ENCODE results near the gene RPS16.
"Not testable (repeated sequence)": the region's sequence is repeated elsewhere in the genome, so short reads cannot be mapped to it uniquely, and the experiment has no call there.

Gene RPS16

GRCh38 chr19:39435499-39436349, at the start of gene RPS16:
Gene RPS16, minus strand, starts transcription at chr19:39435949. Its CDS starts 54 bp downstream, at chr19:39435895.
- FAIRE-seq: no peak

DNA sequence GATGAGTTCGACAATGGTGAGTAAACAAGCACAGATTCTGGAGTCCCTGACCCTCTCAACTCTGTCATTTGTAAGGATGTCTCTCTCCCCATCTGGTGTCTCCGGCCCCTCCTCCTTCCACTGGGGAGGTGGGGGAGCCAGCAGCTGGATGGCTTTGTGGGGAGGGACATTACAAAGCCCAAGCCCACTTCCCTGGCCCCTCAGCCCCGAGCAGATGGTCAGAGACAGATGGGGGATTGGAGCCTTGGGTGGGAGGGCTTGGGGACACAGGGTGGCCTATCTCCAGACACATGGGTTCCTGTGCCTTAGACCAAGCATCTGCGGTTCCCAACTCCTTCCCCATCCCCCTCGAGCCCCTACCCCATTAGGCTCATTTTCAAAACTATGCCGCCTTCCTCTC, 47.4 kb upstream of the RPS16 start:
- FAIRE-seq (no peak), DNase-seq (ENCODE audit: insufficient read length, low spot score) (no peak)
- no peak for TF ChIP-seq CTCF (IDR thresholded peaks at IDR 0.05; ENCODE audit: insufficient read depth, missing control alignments)

More at GRCh38 chr19:39435499-39436349, at the start of gene RPS16:
- peak; percentile 81 for DNase-seq (ENCODE audit: insufficient read length, low spot score)
- no peak for TF ChIP-seq CTCF (IDR thresholded peaks at IDR 0.05; ENCODE audit: insufficient read depth, missing control alignments)

DNA sequence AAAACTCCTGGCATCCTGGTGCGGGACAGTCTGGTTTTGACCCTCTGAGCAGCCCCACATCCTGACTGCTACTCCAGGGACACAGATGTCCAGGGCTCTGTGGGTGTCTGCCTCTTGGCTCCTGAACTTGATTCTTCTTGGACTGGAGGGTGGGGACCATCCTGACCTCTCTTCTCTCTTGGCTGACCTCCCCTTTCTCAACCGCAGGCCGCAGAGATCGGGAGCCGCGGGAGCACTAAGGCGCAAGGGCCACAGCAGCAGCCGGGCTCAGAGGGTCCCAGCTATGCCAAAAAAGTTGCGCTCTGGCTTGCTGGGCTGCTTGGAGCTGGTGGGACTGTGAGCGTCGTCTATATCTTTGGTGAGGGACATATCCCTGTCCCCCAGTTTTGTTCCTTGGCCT, 45.9 kb upstream of the RPS16 start:
- FAIRE-seq (no peak), DNase-seq (ENCODE audit: insufficient read length, low spot score) (no peak)
- no peak for TF ChIP-seq CTCF (IDR thresholded peaks at IDR 0.05; ENCODE audit: insufficient read depth, missing control alignments)

GRCh38 chr19:39481229-39481545, 45.4 kb upstream of the RPS16 start:
- FAIRE-seq (no peak), DNase-seq (ENCODE audit: insufficient read length, low spot score) (no peak)
- TF ChIP-seq CTCF (IDR thresholded peaks at IDR 0.05; ENCODE audit: insufficient read depth, missing control alignments): no peak

DNA sequence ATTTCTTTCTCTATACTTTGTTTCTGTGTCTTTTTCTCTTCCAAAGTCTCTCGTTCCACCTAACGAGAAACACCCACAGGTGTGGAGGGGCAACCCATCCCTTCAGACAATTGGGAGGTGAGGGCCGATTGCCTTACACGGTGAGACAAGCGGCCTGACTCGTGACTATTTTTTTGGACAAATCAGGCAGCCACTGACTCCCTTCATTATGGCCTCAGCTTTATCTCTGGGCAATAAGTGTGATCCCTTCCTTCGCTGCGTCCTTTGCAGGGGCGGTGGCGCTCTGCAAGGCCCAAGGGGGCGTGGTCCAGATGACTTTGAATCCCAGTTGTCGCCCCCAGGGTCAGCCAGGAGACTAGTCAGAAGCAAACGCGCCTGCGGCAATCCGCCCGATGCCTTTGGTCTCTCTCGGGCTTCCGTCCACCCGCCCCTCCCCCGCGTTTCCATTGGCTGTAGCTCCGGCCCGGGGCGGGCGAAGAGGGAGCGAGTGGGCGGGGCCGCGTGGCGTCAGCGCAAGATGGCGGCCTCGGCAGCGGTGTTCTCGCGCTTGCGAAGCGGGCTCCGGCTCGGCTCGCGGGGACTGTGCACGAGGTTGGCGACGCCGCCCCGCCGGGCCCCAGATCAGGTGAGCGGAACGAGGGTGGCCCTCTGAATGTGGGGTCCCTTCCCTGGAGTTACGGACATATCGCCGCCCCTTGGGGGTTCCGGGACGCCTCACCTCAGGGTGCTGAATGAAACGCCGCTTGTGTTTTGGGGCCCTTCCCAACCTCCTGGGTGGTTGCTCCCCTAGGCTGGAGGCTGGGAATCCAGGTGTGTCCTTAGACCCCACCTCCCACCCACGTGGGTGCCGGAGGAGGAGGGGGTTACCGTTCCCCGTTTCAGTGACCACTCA, 44.8 kb upstream of the RPS16 start, which contains the start of gene TIMM50:
TIMM50 (plus strand) TSS at position 502 of the 892 bp plus-strand sequence; CDS start at position 518, 16 bp downstream.
- peak; percentile 39 for DNase-seq (ENCODE audit: insufficient read length, low spot score)
- no peak for FAIRE-seq
- TF ChIP-seq CTCF (IDR thresholded peaks at IDR 0.05; ENCODE audit: insufficient read depth, missing control alignments): no peak

GRCh38 chr19:39479916-39480315, 44.2 kb upstream of the RPS16 start:
- no peak for TF ChIP-seq CTCF (IDR thresholded peaks at IDR 0.05; ENCODE audit: insufficient read depth, missing control alignments)
- no peak for DNase-seq (ENCODE audit: insufficient read length, low spot score)
- FAIRE-seq: no peak

DNA sequence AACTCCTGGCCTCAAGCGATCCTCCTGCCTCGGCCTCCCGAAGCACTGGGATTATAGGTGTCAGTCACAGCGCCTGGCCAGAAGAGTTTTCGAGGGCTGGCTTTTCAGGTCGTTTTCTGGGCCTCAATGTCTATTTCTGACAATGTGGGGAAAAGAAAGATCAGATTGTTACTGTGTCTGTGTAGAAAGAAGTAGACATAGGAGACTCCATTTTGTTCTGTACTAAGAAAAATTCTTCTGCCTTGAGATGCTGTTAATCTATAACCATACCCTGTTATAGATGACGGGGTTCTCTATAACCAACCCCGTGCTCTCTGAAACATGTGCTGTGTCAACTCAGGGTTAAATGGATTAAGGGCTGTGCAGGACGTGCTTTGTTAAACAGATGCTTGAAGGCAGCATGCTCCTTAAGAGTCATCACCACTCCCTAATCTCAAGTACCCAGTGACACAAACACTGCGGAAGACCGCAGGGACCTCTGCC, 43.6 kb upstream of the RPS16 start:
- not testable (repeated sequence) for FAIRE-seq; DNase-seq (ENCODE audit: insufficient read length, low spot score)
